Activated CD8-positive, alpha-beta memory T cell treated with anti-CD3 and anti-CD28 coated beads for 4 hours (primary cell): ENCODE data around the gene HGF.

Experiments
- DNase-seq, 2 donors: peaks; one replicate each; pipeline ENCODE4 v3.0.0-alpha.2; 2020; ENCODE audit warnings: low read depth in 2 of 2

HGF gene

GRCh38 chr7:81684033-81684432, 85.8 kb downstream of the HGF start:
- no peak for DNase-seq

- DNase-seq = no peak
These were observed 87.0 kb downstream of the HGF start for GRCh38 chr7:81682873-81683272.

- no peak for DNase-seq
These were observed 89.7 kb downstream of the HGF start for GRCh38 chr7:81680120-81680519.

GRCh38 chr7:81676813-81677212, 93.0 kb downstream of the HGF start:
- no peak for DNase-seq

GRCh38 chr7:81676105-81676811, 93.6 kb downstream of the HGF start:
- no peak for DNase-seq

GRCh38 chr7:81674431-81674830, 95.4 kb downstream of the HGF start:
- no peak for DNase-seq

- DNase-seq = no peak
These were observed 97.0 kb downstream of the HGF start for GRCh38 chr7:81672872-81673271.

GRCh38 chr7:81669476-81670105, 100.3 kb downstream of the HGF start:
- DNase-seq = no peak

GRCh38 chr7:81666209-81666608, 103.6 kb downstream of the HGF start:
- DNase-seq = no peak

GRCh38 chr7:81665236-81665635, 104.6 kb downstream of the HGF start:
- no peak for DNase-seq

GRCh38 chr7:81664304-81664703, 105.5 kb downstream of the HGF start:
- no peak for DNase-seq

- DNase-seq = no peak
These were observed 107.3 kb downstream of the HGF start for GRCh38 chr7:81662531-81662930.

- DNase-seq = no peak
These were observed 110.0 kb downstream of the HGF start for GRCh38 chr7:81659697-81660395.

GRCh38 chr7:81657551-81657950, 112.3 kb downstream of the HGF start:
- no peak for DNase-seq

- no peak for DNase-seq
These were observed 114.6 kb downstream of the HGF start for GRCh38 chr7:81655271-81655670.

- no peak for DNase-seq
These were observed 117.6 kb downstream of the HGF start for GRCh38 chr7:81652225-81652624.
